HuH-7 (cell line): ENCODE measurements around the gene LUC7L2.
"Not testable (repeated sequence)": the region's sequence is repeated elsewhere in the genome, so short reads cannot be mapped to it uniquely, and the experiment has no call there.

Source experiments
- DNase-seq: peaks from one replicate; pipeline ENCODE4 v3.0.0; 2011; ENCODE audit warnings: low spot score

The LUC7L2 gene

DNA sequence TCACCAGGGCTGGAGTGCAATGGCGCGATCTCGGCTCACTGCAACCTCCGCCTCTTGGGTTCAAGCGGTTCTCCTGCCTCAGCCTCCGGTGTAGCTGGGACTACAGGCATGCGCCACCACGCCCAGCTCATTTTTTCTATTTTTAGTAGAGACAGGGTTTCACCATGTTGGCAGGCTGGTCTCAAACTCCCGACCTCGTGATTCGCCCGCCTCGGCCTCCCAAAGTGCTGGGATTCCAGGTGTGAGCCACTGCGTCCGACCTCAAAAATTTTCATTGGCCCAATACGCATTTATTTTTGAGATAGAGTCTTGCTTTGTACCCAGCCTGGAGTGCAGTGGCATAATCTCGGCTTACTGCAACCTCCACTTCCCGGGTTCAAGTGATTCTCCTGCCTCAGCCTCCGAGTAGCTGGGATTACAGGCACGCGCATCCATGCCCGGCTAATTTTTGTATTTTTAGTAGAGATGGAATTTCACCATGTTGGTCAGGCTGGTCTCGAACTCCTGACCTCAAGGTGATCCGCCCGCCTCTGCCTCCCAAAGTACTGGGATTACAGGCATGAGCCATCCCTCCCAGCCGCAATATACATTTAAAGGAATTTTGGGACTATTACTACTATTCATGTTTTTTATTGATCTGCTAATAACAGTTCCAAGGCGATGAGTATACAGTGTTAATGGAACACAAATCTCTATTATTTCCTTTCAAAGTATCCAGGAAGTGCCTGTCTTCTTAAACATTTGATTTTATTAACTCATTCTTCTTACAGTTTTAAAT lies 1.8 kb upstream of the LUC7L2 start:
- not testable (repeated sequence) for DNase-seq

DNA sequence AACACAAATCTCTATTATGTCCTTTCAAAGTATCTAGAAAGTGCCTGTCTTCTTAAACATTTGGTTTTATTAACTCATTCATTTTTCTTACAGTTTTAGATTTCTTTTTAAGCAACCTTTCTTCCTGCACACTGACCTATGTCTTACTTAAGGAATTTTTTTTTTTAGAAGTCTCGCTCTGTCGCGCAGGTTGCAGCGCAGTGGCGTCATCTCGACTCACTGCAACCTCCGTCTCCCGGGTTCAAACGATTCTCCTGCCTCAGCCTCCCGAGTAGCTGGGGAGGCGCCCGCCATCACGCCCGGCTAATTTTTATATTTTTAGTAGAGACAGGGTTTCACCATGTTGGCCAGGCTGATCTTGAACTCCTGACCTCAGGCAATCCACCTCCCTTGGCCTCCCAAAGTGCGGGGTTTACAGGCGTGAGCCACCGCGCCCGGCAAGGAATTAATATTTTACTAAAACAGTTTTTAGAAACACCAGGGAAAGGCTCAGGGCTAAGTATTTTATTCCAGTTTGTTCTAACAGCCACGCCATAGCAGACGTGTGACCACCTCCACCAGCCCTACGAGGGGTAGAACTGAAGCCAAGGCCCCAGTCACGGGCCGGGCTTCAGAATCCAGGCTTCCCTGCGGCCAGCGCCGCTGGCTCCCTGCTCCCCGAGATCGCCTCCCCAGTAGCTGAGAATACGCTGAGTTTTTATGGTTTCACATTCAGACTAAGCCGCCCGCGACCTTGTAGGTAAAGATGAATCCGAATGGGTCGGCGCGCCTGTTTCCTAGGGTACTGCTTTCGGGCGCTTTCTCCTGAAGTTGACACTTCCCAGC lies 941 bp upstream of the LUC7L2 start:
- DNase-seq = no peak

DNA sequence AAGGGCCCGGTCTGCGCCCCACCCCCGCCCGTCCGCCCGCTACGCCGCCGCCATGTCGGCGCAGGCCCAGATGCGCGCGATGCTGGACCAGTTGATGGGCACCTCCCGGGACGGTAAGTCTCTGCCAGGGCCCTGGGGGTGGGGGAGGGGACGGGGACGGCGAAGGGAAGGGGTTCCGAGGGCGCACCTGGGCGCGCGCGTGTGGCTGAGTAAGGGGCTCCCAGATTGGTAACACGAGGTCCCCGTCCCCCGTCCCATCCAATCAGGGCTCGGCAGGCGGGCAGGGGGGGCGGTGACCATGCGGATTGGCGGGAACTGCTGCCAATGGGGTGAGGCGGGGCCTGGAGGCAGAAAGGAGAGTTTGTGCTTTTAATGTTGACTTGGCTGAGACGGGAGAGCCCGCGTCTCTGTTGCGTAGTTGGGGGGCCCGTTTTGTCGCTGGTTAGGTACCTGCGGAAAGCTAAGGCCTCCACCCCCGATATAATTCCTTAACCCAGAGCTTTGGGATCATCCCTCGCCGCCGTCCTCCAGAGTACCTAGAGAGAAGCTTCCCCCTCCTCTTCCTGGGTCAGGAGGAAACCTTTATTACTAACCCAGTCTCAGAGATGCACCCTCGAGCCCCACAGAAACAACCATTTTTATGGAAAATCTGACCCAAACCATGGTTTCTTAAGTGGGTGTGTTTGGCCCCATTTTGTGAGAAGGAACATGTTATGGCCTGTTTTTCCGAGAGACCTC lies 685 bp downstream of the LUC7L2 start:
- DNase-seq = peak; percentile 96

DNA sequence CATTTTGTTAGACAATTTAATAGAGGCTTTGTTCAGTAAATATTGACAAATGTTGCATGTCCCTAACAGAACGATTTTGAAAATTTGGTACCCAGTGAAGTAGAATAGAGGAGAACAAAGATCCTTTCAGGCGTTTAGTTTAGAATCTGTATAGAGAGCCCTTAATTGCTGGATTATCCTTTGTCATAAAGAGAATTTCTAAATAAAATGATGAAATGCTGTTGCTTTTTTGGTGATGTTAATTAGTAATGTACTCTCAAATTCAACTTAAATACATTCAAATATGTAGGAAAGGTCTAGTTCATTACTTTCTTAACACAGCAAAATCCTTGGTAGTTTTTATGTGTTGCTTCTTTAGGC lies 1.2 kb downstream of the LUC7L2 start:
- DNase-seq = no peak

DNA sequence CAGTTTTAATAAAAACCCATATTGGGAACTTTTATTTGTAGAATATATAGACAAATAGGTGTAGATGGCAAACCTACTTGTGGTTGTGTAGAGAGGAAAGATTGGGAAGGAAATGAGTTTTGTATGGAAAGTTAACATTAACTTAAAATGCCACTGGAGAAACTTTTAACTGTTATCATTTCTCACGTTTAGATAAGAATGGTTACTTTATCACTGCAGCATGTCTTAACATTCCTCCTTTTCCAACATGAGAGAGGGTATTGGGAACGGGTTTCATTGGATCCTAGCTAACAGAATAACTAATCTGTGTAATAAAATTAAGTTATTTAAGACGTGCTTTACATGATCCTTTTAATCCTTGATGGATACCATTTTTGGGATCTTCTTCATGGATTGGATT lies 1.8 kb downstream of the LUC7L2 start:
- DNase-seq = no peak

DNA sequence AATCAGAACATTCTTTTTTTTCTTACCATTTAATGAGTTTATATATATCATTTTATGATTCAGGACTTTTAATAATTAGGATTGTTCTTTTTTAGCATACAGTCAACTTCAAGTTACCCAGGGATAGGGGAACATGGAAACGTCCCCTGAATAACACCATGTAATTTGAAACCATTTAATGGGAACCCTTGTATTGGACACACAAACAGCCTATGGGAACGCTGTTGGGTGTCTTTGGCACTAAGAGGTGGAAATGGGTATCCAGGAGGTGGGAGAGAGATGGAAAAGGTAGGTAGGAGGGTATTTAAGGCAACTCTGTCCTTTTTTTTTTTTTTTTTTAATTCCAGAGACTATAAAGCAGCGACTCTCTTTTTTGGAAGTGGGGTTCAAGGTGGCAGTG lies 2.6 kb downstream of the LUC7L2 start:
- DNase-seq = no peak

DNA sequence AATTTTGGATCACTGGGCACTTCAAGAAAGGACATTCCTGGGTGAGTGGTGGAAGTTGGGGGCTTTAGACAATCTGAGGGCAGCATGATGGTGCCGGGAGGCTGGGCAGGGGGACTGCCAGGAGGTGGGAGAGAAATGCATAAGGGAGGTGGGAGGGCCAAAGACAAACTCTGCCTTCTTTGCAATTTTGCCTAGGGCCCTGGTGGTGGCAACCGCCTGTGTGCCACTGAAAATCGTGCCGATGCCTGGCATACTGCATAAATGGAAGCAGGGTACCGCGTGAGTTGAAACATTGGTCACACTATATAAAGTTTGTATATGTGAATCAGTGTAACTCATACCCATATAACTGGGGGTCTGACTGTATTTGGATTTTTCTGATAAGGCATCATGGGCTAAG lies 3.3 kb downstream of the LUC7L2 start:
- DNase-seq = no peak

DNA sequence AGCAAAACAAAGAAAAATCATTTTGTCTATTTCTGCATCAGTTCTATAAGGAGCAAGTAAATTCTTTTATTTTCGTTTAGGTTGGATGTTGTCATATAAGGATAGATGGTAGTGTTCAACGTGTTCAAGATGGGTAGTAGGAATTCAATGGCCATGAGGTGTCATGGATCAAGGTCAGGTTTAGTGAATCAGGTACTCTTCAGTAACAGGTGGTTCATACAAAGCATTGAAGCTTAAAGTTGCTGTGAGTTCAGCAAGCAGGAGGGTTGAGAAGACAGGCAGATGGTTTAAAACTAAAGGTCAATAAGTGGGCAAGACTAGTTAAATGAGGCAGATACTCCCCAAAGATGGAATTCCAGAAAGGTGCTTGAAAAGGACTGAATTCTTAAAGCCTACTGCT lies 5.6 kb downstream of the LUC7L2 start:
- DNase-seq = no peak

DNA sequence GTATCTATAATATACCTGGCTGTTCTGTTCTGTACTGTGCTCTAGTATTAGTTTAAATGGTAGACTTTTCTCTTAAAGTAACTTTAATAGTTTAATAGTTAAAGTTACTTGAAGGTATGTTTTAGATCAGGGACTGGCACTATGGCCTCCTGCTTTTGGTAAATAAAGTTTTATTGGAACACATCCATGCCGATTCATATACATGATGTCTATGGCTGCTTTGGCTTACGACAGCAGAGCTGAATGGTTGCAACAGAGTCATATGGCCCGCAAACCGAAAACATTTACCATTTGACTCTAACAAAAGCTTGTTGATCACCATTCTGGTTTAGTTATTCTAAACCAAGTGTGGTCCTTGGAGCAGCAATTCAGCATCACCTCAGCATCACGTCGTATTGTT lies 6.7 kb downstream of the LUC7L2 start:
- no peak for DNase-seq

DNA sequence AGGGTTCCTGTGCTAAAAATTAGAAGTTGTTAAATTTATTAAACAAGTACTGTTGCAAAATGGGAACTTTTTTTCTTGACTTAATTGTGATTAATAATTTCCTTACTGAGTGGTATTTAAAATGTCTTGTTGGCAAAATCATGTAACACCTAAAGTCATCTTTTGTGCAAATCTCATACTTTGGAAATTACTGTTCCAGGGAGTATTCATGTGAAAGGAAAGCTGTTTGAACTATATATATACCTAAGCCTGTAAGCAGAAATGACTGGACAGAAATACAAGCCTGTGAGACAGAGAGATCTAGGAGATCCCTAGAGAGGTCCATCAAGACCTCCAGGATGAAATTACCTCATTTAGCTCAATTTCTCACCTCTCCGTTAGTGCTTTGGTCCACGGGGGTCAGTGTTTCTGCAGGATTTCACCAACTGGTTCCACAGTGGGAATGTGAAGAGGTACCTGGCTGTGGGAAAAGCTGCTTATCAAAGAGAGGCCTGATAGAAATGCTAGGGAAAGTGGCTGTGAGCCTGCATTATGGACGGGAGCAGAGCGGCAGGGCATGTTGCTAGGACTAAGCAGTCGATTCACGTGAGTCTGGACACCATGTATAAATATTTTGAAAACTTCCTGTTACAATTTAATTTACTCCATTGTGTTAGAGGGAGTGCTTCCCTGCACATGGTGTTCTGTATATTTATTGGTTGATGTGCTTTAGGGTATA lies 7.9 kb downstream of the LUC7L2 start:
- no peak for DNase-seq

DNA sequence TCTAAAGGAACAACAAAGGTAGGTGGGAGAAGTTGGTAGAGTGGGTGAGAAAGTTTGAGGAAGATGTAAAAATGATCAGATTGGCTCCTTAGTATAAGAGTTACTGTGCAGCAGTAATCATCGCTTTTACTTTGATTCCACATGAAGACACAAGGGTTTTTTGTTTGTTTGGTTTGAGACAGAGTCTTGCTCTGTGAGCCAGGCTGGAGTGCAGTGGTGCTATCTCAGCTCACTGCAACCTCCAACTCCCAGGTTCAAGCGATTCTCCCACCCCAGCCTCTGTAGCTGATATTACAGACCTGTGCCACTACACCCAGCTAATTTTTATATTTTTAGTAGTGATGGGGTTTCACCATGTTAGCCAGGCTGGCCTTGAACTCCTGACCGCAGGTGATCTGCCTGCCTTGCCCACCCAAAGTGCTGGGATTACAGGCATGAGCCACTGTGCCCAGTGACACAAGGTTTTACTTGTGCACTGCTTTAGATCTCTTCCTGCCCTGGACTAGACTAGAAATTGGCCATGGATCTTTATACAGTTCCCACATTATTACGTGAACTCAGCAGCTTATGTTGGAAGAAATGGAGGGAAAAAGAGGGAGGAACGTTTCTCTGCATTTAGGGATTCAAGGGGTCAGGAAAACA lies 10.7 kb downstream of the LUC7L2 start:
- DNase-seq = no peak

DNA sequence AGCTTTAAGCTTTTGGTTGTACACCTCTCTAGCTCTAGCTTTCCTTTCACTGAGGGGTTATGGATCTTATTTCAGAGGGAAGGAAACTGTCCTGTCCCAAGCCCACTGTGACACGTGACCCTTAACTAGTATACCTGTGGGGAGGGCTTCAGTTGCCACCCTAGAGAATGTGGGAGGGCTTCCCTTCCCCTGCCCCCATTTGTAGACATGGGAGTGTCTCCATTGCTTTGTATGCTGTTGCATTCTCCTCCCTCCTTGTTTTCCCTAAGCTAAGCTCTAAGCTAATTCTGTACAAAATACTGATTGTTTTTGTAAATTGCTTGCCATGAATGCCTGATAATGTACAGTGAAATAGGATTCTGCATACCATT lies 11.2 kb downstream of the LUC7L2 start:
- no peak for DNase-seq

DNA sequence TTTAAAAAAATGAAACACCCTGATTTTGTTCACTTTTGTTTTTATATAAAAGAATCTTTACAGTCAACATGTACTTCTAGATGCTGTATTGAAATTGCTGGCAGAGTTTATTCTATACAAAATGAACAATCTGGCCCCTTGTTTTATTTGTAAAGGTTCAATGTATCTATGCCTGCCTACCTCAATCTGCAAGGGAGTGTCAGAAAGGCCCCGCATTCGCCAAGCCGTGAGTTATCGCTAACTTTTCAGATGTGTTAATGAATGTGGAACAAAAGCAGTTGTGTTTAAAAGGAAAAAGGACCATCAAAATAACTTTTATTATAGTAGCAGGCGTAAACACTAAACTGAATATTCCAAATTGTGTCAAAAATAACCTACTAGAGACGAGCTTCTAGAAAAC lies 14.6 kb downstream of the LUC7L2 start:
- no peak for DNase-seq

DNA sequence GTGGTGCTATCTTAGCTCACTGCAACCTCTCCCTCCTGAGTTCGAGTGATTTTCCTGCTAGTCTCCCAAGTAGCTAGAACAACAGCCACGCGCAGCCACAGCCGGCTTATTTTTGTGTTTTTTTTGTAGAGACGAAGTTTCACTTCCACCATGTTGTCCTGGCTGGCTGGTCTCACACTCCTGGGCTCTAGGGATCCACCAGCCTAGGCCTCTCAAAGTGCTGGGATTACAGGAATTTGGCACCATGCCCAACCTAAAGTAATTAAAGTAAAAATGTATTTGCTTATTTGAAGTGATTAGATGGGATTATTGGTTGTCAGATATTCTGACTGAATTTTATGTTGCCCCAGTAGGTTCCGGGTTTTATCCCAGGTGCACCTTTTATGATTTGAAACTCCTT lies 22.7 kb downstream of the LUC7L2 start:
- no peak for DNase-seq

DNA sequence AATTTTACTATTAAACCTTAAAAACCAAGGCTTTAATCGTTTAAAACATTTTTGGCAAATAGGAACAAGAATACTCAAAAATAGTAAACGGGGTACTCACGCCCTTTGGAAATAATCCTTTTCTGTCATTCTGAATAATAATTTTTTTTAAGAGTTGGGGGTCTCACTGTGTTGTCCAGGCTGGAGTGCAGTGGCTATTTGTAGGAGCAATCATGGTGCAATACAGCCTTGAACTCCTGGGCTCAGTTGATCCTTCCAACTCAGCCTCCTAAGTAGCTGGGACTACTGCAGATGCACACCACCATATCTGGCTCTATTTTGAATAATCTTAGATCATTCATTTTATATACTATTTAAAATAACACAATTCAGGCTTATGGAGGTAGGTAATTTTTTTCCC lies 24.9 kb downstream of the LUC7L2 start:
- no peak for DNase-seq

DNA sequence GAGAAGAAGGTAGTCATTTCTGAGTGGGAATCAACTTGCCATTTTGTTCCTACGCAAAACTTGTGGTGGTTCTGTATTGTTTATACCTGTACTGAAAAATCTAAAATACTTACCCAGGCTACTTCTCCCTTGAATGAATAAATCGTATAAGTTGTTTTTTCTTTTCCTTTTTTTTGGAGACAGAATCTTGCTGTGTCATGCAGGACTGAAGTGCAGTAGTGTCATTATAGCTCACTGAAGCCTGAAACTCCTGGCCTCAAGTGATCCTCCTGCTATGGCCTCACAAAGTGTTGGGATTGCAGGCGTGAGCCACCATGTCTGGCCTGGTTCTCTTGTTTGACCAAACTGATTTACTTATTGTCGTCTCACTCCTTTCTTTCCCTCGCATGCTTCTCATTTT lies 27.9 kb downstream of the LUC7L2 start:
- no peak for DNase-seq

DNA sequence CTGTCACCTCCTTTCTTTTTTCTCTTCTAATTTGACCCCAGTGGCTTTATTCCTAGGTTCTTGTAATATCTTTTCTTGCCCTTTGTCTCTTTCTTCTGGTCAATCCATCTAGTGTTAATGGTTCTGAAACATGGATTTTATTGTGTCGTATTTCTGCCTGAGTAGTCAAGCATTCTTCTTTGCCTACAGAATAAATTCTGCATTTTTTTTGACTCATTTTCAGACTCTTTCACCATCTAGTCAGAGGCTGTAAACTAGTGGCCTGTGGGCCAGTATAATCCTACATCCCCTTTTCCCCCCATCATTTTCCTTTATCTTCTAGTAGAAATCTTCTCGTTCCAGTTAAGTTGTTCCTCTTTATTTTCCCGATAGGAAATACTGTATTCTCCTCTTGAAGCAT lies 29.4 kb downstream of the LUC7L2 start:
- DNase-seq = no peak

DNA sequence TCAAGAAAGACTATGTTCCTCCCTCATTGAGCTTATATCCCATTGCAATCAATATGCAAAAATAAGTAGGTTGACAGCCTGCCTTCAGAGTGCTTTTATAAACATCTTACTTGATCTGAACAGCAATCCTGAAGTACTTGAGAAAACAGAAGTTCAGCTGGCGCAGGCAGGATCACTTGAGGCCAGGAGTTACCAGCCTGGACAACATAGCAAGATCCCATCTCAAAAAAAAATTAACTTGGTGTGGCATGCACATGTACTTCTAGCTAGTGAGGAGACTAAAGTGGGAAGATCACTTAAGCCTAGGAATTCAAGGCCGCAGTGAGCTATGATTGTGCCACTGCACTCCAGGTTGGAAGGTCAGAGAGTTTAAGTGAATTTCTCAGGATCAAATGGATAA lies 30.1 kb downstream of the LUC7L2 start:
- no peak for DNase-seq

DNA sequence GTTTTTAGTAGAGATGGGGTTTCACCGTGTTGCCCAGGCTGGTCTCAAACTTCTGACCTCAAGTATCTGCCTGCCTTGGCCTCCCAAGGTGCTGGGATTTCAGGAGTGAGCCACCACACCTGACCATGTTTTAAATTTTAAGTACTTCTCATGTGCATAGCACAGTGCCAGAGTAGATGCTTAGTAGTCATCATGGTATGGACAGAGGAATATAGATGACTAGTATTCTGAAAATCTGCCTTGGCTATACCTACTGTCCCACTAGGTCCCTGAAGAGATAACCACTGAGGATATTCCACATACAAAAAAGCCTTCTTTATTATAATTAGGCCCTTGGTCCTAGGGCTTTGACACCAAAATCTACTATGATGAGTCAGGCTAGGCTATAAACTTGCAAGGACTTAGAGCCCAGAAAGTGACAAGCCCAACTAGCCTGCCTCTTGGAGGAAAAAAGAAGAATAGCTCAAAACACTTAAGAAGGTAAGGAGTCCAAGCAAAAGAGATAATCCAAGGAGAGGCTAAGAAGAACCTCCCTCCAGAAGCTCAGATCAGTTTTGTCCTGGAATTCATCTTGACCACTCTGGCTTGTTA lies 34.0 kb downstream of the LUC7L2 start:
- no peak for DNase-seq

DNA sequence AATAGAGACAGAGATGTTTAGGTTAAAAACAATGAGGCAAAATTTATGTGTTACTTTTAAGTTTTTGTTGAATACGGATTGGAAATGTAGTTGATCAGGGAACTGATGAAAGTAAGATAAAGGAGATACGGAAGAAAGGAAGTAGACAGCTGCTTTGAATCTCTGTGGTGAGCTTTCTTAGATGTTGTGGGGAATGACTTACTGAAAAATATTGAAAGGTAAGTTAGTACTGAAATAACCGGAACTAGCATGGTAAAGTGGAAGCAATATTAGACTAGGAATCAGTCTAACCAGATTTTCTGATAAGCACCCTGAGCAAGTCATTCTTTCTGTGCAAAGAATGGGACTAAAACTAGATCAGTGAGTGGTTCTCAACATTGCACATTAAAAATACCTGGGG lies 34.8 kb downstream of the LUC7L2 start:
- DNase-seq = no peak

DNA sequence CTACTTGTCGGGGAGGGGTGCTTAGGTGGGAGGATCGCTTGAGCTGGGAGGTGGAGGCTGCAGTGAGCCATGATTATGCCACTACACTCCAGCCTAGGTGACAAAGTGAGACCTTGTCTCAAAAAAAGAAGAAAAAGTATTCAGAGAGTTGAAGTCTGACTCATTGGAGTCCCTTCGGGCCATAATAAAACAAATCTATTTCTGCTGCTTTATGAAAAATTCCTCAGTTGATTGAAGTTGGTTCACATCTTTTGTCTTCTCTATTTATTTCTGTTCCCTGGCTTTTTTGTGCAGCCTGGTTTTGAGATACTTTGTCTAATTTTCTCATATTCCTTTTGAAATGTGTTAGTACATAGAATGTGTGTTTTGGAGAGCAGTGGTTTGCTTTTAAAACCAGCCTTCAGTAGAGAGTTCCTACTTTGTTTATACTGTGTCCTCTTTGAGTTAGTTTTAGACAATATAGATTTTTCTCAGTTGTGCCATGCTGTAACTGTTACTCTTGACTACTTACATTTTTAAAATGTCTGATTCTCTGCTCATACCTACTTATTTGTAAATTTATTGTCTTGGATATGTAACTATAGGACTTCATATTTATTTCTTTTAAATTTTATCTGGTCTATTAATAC lies 36.7 kb downstream of the LUC7L2 start:
- no peak for DNase-seq
